Heart left ventricle (tissue), 16 donors: ENCODE results near the gene RARRES2. TPM values are rescaled to one million over a fixed set of nuclear protein-coding genes. Genes with fewer than 3 reads are reported as not detected.

ENCODE experiments used
- ATAC-seq, 4 donors: fragments of 200-7000 bp; cut with Tn5 transposase; one replicate each; pipeline ENCODE4 v1.9.1; 2020 to 2022; ENCODE audit warnings: moderate library complexity in 4 of 4, mild to moderate bottlenecking in 3 of 4, moderate number of reproducible peaks in 1 of 4
- DNase-seq, 5 donors: peaks; one replicate each; pipeline ENCODE4 v3.0.0-alpha.2; 2020
- H3K27ac ChIP-seq, 12 donors: fragments of 200-600 bp; sonication (generic) in 4 of 12; one replicate each; pipeline versions ENCODE4 v1.5.0 to v1.8.0; 2016 to 2022; ENCODE audit warnings: mild to moderate bottlenecking in 2 of 12
- H3K27me3 ChIP-seq, 9 donors: fragments of 200-600 bp; sonication (generic) in 2 of 9; one replicate each; pipeline versions ENCODE4 v1.5.1 to v1.8.0; 2016 to 2022; ENCODE audit warnings: mild to moderate bottlenecking in 3 of 9
- H3K36me3 ChIP-seq, 9 donors: fragments of 200-600 bp; sonication (generic) in 2 of 9; one replicate each; pipeline versions ENCODE4 v1.5.0 to v1.8.0; 2018 to 2022; ENCODE audit warnings: mild to moderate bottlenecking in 2 of 9
- H3K4me1 ChIP-seq, 12 donors: fragments of 200-600 bp; sonication (generic) in 4 of 12; one replicate each; pipeline versions ENCODE4 v1.5.0 to v1.8.0; 2016 to 2022; ENCODE audit warnings: mild to moderate bottlenecking in 3 of 12
- H3K4me3 ChIP-seq, 12 donors: fragments of 200-600 bp; sonication (generic) in 4 of 12; one replicate each; pipeline versions ENCODE4 v1.5.0 to v1.8.0; 2017 to 2022; ENCODE audit warnings: mild to moderate bottlenecking in 9 of 12, moderate library complexity in 4 of 12
- H3K9me3 ChIP-seq, 12 donors: fragments of 200-600 bp; sonication (generic) in 4 of 12; one replicate each; pipeline versions ENCODE4 v1.5.0 to v1.8.0; 2016 to 2022; ENCODE audit warnings: mild to moderate bottlenecking in 1 of 12
- POLR2A ChIP-seq, 2 donors: fragments of 450-650 bp; IDR thresholded peaks; one replicate each; pipeline ENCODE4 v1.6.1; 2017; ENCODE audit warnings: antibody characterized with exemption in 2 of 2, mild to moderate bottlenecking in 2 of 2, moderate library complexity in 2 of 2
- WGBS, 4 donors: extraction: QIAGEN DNeasy Blood & Tissue Kit in 2 of 4; methylation state at CpG; one replicate each; pipeline versions ENCODE4 v1.1.5 to v1.1.7; 2013 to 2018; 5-methylcytosine and 5-hydroxymethylcytosine counted together
- intact Hi-C, 10 donors: fragments of 100-400 bp; cut with DNase I; formaldehyde crosslinking; loops; one replicate each; pipeline versions ENCODE4 v1.11.1 to v1.14.2; 2022
- polyA plus RNA-seq, 2 donors: library from polyadenylated mRNA; stranded (reverse); fragments of 200-250 nt; gene quantifications; one replicate each; pipeline ENCODE4 v1.2.3, GENCODE V29; 2013
- total RNA-seq, 9 donors: library from RNA; depleted of rRNA in 2 of 9; stranded (reverse); fragments of >200 nt in 2 of 9; fragmentation: NEBNext Ultra II Directional in 3 of 9; extraction: Animal tissue kit (Norgen Biotek cat#: 25700) in 3 of 9; gene quantifications; one replicate each; pipeline versions ENCODE4 v1.1.0 to v1.2.4, GENCODE V29; 2016 to 2023
- TF ChIP-seq, protein P1 (sequence below), 12 donors: fragments of 200-600 bp; sonication (generic) in 4 of 12; IDR thresholded peaks; one replicate each; pipeline versions ENCODE4 v1.5.0 to v1.8.0; 2018 to 2022; ENCODE audit warnings: antibody characterized with exemption in 12 of 12, mild to moderate bottlenecking in 5 of 12
- donor health status: ischemic (EF 13 %, LVEDD 7.1; RV severe dilation, severe dysfunction).
- donor health status: healthy with polysubstance abuse.
- donor health status: DM: no; HTN: yes; CAD: no.
- donor health status: DM: no; HTN: no; CAD: no.
- donor health status: ischemic (EF 25% LVEDD 6.9; RV normal size, moderate dysfunction).
- donor health status: ischemic (EF 25% LVEDD 5.7; RV mildly dilated, moderate dysfunction).
- donor health status: healthy.
- donor health status: DM: yes; HTN: yes; CAD: no.
- donor health status: ischemic (EF 35%, LVEDD 5.7; RV mildly dilated, moderate dysfunction).
- donor health status: nonischemic (EF 11% LVEDD 7.7; RV severe dilation, severe dysfunction).
- donor health status: DM: yes; HTN: yes; CAD: no.
- donor health status: PGD.
- donor health status: ischemic (EF 29% LVEDD 5.4; RV normal size, mild dysfunction).
- donor health status: nonischemic (EF 23%, LVEDD 6.1; RV moderate dilation, normal function).

Gene RARRES2
- total and polyA plus RNA-seq, 11 donors: 3.9 to 108 (median 12.6) TPM

DNA sequence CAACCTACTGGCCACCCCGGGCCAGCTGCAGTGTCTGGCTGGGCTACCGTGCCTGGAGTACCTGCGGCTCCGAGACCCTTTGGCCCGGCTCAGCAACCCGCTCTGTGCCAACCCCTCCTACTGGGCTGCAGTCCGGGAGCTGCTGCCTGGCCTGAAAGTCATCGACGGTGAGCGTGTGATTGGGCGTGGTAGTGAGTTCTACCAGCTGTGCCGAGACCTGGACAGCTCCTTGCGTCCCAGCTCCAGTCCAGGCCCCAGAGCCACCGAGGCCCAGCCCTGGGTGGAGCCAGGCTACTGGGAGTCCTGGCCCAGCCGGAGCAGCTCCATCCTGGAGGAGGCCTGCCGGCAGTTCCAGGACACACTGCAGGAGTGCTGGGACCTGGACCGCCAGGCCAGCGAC lies 4.2 kb downstream of the RARRES2 start:
- Histone ChIP-seq H3K4me3 (no peak overlapping the region), H3K9me3 (no peaks in the 10 kb centered on the region), H3K27me3 (peaks cover 0 to 27% (median 7%) of the 10 kb centered on the region in 9 donors), H3K27ac (peak overlapping the region in 1 of 12 donors; percentile 64), H3K4me1 (peaks cover 0 to 27% (median 12%) of the 10 kb centered on the region in 12 donors), H3K36me3 (no peaks in the 10 kb centered on the region)
- DNase-seq: peak in 1 of 5 donors; percentile 55
- intact Hi-C loops: no loop called here
- TF ChIP-seq POLR2A (IDR thresholded peaks at IDR 0.05): no peak
- TF ChIP-seq, protein P1, sequence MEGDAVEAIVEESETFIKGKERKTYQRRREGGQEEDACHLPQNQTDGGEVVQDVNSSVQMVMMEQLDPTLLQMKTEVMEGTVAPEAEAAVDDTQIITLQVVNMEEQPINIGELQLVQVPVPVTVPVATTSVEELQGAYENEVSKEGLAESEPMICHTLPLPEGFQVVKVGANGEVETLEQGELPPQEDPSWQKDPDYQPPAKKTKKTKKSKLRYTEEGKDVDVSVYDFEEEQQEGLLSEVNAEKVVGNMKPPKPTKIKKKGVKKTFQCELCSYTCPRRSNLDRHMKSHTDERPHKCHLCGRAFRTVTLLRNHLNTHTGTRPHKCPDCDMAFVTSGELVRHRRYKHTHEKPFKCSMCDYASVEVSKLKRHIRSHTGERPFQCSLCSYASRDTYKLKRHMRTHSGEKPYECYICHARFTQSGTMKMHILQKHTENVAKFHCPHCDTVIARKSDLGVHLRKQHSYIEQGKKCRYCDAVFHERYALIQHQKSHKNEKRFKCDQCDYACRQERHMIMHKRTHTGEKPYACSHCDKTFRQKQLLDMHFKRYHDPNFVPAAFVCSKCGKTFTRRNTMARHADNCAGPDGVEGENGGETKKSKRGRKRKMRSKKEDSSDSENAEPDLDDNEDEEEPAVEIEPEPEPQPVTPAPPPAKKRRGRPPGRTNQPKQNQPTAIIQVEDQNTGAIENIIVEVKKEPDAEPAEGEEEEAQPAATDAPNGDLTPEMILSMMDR (IDR thresholded peaks at IDR 0.05): no peak
- 87 to 100% (median 94%) methylated on average over 3 to 18 of the region's 18 CpGs for WGBS, 4 donors
- no peak for ATAC-seq

DNA sequence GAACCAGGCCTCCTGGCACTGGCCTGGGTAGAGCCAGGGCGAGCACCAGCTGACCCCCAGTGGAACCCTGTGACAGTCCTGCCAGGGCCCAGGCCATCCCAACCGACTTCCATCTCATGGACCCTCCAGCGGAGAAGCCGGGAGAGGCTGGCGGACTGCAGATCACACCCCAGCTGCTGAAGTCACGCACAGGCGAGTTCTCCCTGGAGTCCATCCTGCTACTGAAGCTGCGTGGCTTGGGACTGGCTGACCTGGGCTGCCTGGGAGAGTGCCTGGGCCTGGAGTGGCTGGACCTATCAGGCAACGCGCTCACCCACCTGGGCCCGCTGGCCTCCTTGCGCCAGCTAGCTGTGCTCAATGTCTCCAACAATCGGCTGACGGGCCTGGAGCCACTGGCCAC lies 4.7 kb downstream of the RARRES2 start:
- DNase-seq (peak in 1 of 5 donors; percentile 54), ATAC-seq (no peak)
- TF ChIP-seq, protein P1 (IDR thresholded peaks at IDR 0.05): no peak
- no peak for TF ChIP-seq POLR2A (IDR thresholded peaks at IDR 0.05)
- intact Hi-C loops: no loop called here
- Histone ChIP-seq H3K27ac (peak overlapping the region in 1 of 12 donors; percentile 64), H3K9me3 (no peaks in the 10 kb centered on the region), H3K4me3 (no peak overlapping the region), H3K36me3 (no peaks in the 10 kb centered on the region), H3K27me3 (peaks cover 0 to 22% (median 7%) of the 10 kb centered on the region in 9 donors), H3K4me1 (peaks cover 0 to 24% (median 12%) of the 10 kb centered on the region in 12 donors)
- 96 to 99% (median 97%) methylated on average over 9 to 14 of the region's 14 CpGs for WGBS, 4 donors

GRCh38 chr7:150335774-150336112 lies 5.7 kb downstream of the RARRES2 start:
- H3K36me3 ChIP-seq: no peaks in the 10 kb centered on the region
- peaks cover 0 to 13% (median 0%) of the 10 kb centered on the region in 9 donors for H3K27me3 ChIP-seq
- no peak overlapping the region for H3K4me3 ChIP-seq
- H3K27ac ChIP-seq: peak overlapping the region in 1 of 12 donors; percentile 64
- ATAC-seq (no peak), DNase-seq (no peak)
- intact Hi-C loops: no loop called here
- peaks cover 0 to 16% (median 10%) of the 10 kb centered on the region in 12 donors for H3K4me1 ChIP-seq
- 83 to 91% (median 88%) methylated on average over 6 of the region's 6 CpGs for WGBS, 4 donors
- TF ChIP-seq, protein P1 (IDR thresholded peaks at IDR 0.05): no peak
- no peak for TF ChIP-seq POLR2A (IDR thresholded peaks at IDR 0.05)
- no peaks in the 10 kb centered on the region for H3K9me3 ChIP-seq

GRCh38 chr7:150335108-150335773 lies 6.2 kb downstream of the RARRES2 start:
- Histone ChIP-seq H3K4me3 (no peak overlapping the region), H3K9me3 (no peaks in the 10 kb centered on the region), H3K36me3 (peaks cover 0 to under 1% (median 0%) of the 10 kb centered on the region in 9 donors), H3K4me1 (peaks cover 0 to 12% (median 7%) of the 10 kb centered on the region in 12 donors), H3K27me3 (peaks cover 0 to 9% (median 0%) of the 10 kb centered on the region in 9 donors), H3K27ac (peak overlapping the region in 1 of 12 donors; percentile 64)
- WGBS, 4 donors: 61 to 63% (median 62%) methylated on average over 7 of the region's 7 CpGs
- DNase-seq (no peak), ATAC-seq (no peak)
- intact Hi-C loops: no loop called here
- TF ChIP-seq, protein P1 (IDR thresholded peaks at IDR 0.05): no peak
